ENCODE results near the gene CSF3R. TPM values are rescaled to one million over a fixed set of nuclear protein-coding genes. Genes with fewer than 3 reads are reported as not detected.
A peak's percentile ranks its signal among the peaks of the same experiment; 100 is the strongest.

CSF3R gene
- total RNA-seq, 1 donor from 2014 or later: 2.5 TPM

DNA sequence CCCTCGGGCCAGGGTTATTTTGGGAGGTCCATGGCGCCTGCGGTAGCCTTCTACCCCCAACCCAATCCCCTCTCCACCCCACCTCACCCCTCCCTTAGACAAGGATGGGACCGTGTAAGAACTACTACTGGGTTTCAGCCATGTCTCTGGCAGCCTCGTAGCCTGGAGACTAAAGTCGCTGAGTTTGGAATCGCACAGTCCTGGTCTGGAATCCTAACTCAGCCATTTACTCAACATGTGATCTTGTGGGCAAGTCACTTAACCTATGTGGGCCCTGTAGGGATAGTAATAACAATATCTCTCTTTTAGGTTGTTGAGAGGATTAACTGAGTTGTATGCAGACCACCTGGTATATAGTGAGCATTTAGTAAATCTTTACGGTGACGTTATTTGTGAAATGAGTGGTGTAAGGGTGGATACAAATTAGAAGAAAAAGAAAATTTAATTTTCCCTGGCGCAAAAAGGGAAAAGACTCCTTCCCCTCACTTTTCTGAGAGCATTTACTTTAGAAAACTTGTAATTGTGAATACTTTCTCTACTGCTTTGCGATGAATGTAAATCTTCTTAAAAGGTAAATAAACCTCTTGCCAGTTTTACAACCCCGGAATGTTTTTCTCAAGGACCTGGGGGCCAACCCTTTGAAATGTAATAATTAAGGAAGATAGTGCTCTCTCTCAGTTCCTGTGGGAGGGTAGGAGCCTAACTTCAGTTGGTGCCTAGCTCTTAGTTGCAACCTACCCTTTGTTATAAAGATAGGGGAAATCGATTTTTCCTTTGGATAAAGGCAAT, 17.9 kb downstream of the CSF3R start:
- no peaks in the 10 kb centered on the region for H3K27me3 Mint-ChIP-seq (ENCODE audit: low read depth)
- peak overlapping the region; percentile 99 for H3K27ac Mint-ChIP-seq
- peak overlapping the region; percentile 100 for H3K4me3 Mint-ChIP-seq
- TF ChIP-seq, protein P1, sequence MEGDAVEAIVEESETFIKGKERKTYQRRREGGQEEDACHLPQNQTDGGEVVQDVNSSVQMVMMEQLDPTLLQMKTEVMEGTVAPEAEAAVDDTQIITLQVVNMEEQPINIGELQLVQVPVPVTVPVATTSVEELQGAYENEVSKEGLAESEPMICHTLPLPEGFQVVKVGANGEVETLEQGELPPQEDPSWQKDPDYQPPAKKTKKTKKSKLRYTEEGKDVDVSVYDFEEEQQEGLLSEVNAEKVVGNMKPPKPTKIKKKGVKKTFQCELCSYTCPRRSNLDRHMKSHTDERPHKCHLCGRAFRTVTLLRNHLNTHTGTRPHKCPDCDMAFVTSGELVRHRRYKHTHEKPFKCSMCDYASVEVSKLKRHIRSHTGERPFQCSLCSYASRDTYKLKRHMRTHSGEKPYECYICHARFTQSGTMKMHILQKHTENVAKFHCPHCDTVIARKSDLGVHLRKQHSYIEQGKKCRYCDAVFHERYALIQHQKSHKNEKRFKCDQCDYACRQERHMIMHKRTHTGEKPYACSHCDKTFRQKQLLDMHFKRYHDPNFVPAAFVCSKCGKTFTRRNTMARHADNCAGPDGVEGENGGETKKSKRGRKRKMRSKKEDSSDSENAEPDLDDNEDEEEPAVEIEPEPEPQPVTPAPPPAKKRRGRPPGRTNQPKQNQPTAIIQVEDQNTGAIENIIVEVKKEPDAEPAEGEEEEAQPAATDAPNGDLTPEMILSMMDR (IDR thresholded peaks at IDR 0.05; ENCODE audit: unreplicated experiment): no peak
- no peak for DNase-seq (ENCODE audit: low spot score in 2 of 2, unreplicated experiment in 2 of 2)
- peaks cover 21% of the 10 kb centered on the region for H3K4me1 Mint-ChIP-seq
- no peaks in the 10 kb centered on the region for H3K9me3 Mint-ChIP-seq
- peaks cover 9% of the 10 kb centered on the region for H3K36me3 Mint-ChIP-seq

DNA sequence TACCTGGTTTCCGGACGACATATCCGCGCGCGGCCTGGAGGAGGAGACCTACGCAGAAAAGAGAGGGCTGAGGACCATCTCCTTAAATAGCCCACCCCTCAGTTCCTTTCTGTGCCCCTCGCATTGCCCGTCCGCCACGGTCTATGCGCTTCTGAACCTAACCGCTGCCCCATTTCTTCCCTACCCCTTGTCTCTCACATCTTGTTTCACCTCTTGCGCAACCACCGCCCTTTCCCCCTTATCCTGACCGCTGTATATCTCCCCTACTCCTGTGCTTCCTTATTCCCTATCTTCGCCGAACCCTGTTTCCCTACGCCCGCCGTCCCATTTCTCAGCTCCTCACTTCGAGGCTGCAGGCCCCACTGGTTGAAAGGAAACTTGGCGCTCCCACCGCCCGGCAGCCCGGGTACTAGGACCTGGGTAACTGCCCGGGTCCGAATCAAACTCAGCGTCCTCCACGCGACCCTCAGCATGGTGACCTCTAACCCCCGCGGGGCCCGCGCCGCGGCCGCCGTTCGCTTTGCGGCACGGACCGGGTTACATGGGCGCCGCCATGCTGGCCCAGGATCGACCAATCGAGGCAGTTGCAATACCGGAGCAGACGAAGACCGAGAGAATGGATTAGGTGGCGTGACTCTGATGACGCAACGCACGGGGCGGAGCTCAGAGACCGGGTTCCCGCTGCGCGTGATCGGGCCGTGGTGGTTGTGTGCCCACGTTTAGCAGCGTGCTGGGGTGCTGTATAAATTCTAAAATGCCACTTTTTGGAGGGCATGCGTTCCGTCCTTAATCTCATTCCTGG, 18.7 kb downstream of the CSF3R start, which contains the start of gene MRPS15:
Gene MRPS15, minus strand, starts transcription at position 582 of the 802 bp plus-strand sequence. Its CDS starts 109 bp downstream, at position 473.
- Mint-ChIP-seq H3K4me3 (peak within 1 kb of the TSS; percentile 100), H3K36me3 (peaks cover 14% of the 10 kb centered on the region), H3K4me1 (peaks cover 21% of the 10 kb centered on the region), H3K27ac (peak within 1 kb of the TSS; percentile 99), H3K27me3 (ENCODE audit: low read depth) (no peaks in the 10 kb centered on the region), H3K9me3 (no peaks in the 10 kb centered on the region)
- TF ChIP-seq, protein P1 (IDR thresholded peaks at IDR 0.05; ENCODE audit: unreplicated experiment): no peak
- DNase-seq (ENCODE audit: low spot score in 2 of 2, unreplicated experiment in 2 of 2): peak; percentile 85 to 95

DNA sequence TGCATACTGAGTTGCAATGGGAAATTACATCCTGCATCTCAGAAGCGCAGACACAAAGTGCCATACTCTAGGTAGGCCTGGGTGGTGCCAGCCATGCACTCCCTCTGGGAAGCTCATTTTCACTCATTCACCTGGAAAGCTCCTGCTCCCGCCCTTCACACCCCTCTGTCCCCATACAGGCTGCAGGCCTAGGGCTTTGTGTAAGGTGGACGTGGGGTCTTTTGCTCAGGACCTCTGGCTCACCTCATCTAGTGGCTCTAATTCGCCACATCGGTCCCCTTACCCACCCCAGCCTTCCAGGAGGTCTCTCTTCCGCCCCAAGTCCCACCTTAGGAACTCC, 19.3 kb downstream of the CSF3R start:
- H3K4me1 Mint-ChIP-seq: peaks cover 21% of the 10 kb centered on the region
- no peaks in the 10 kb centered on the region for H3K27me3 Mint-ChIP-seq (ENCODE audit: low read depth)

DNA sequence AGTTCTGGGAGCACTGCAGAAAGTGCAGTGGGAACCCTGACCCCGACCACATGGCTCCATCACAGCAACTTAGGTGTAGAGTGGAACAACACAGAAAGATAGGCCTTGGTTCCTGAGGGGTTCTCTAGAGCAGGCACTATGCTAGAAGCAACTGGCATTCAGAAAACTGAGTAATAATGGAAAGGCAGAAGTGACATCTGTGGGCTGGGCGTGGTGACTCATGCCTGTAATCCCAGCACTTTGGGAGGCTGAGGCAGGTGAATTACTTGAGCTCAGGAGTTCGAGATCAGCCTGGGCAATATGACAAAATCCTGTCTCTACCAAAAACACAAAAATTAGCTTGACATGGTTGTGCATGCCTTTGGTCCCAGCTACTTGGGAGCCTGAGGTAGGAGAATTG, 23.8 kb downstream of the CSF3R start:
- Mint-ChIP-seq H3K9me3 (no peaks in the 10 kb centered on the region), H3K4me3 (no peak overlapping the region), H3K36me3 (peaks cover 32% of the 10 kb centered on the region), H3K27me3 (ENCODE audit: low read depth) (no peaks in the 10 kb centered on the region), H3K4me1 (peaks cover 6% of the 10 kb centered on the region), H3K27ac (no peak overlapping the region)
- TF ChIP-seq, protein P1 (IDR thresholded peaks at IDR 0.05; ENCODE audit: unreplicated experiment): no peak
- DNase-seq (ENCODE audit: low spot score in 2 of 2, unreplicated experiment in 2 of 2): no peak

More for the DNA sequence above, 19.3 kb downstream of the CSF3R start:
- no peaks in the 10 kb centered on the region for H3K9me3 Mint-ChIP-seq
- H3K27ac Mint-ChIP-seq: peak overlapping the region; percentile 99
- peaks cover 14% of the 10 kb centered on the region for H3K36me3 Mint-ChIP-seq
- DNase-seq (ENCODE audit: low spot score in 2 of 2, unreplicated experiment in 2 of 2): no peak
- TF ChIP-seq, protein P1 (IDR thresholded peaks at IDR 0.05; ENCODE audit: unreplicated experiment): no peak
- H3K4me3 Mint-ChIP-seq: peak overlapping the region; percentile 100

DNA sequence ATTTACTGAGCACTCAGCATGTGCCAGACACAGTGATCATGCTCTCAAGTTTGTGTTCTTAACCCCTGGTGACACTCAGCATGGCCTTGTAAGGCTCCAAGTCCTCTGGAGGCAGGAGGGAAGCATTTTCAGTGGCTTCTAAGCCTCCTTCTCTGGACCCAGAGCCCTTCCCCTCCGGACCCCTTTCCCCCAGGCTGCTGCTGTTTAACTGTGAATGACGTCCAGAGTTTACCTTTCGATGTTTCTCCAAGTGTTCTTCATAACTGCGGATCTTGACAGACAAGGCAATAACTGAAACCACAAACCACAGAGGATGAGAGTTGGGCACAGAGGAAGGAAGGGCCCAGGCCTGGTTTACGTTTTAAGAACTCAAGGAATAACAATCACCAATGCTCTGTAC, 25.0 kb downstream of the CSF3R start:
- TF ChIP-seq, protein P1 (IDR thresholded peaks at IDR 0.05; ENCODE audit: unreplicated experiment): no peak
- H3K27ac Mint-ChIP-seq: no peak overlapping the region
- peaks cover 32% of the 10 kb centered on the region for H3K36me3 Mint-ChIP-seq
- H3K9me3 Mint-ChIP-seq: no peaks in the 10 kb centered on the region
- no peak for DNase-seq (ENCODE audit: low spot score in 2 of 2, unreplicated experiment in 2 of 2)
- no peaks in the 10 kb centered on the region for H3K27me3 Mint-ChIP-seq (ENCODE audit: low read depth)
- no peaks in the 10 kb centered on the region for H3K4me1 Mint-ChIP-seq
- no peak overlapping the region for H3K4me3 Mint-ChIP-seq
